AG08395 (cell line): Measurements from ENCODE around the gene C1QTNF6.
"Not testable (repeated sequence)": the region's sequence is repeated elsewhere in the genome, so short reads cannot be mapped to it uniquely, and the experiment has no call there.

Experiments
- DNase-seq: peaks from one replicate; pipeline ENCODE4 v3.0.0; 2012; ENCODE audit warnings: mixed read lengths, low spot score

The C1QTNF6 gene

GRCh38 chr22:37206841-37207821 is 19.1 kb upstream of the C1QTNF6 start:
- DNase-seq: no peak

GRCh38 chr22:37206118-37206840 is 18.2 kb upstream of the C1QTNF6 start:
- DNase-seq: no peak

GRCh38 chr22:37205046-37205445 is 17.0 kb upstream of the C1QTNF6 start:
- DNase-seq: no peak

GRCh38 chr22:37204045-37204655 is 16.1 kb upstream of the C1QTNF6 start:
- no peak for DNase-seq

GRCh38 chr22:37203354-37204044 is 15.5 kb upstream of the C1QTNF6 start:
- no peak for DNase-seq

- DNase-seq: no peak
Measured at GRCh38 chr22:37202716-37203115, 14.7 kb upstream of the C1QTNF6 start.

GRCh38 chr22:37202001-37202555 is 14.0 kb upstream of the C1QTNF6 start:
- no peak for DNase-seq

- DNase-seq: not testable (repeated sequence)
Measured at GRCh38 chr22:37201443-37201820, 13.4 kb upstream of the C1QTNF6 start.

GRCh38 chr22:37199760-37200108 is 11.7 kb upstream of the C1QTNF6 start:
- no peak for DNase-seq

GRCh38 chr22:37199103-37199759 is 11.2 kb upstream of the C1QTNF6 start:
- DNase-seq: peak; percentile 98

- DNase-seq: peak; percentile 84
Measured at GRCh38 chr22:37198258-37199102, 10.4 kb upstream of the C1QTNF6 start.

GRCh38 chr22:37197451-37198257 is 9.6 kb upstream of the C1QTNF6 start:
- DNase-seq: peak; percentile 38

- DNase-seq: peak; percentile 96
Measured at GRCh38 chr22:37196539-37197450, 8.7 kb upstream of the C1QTNF6 start.

GRCh38 chr22:37195921-37196320 is 7.9 kb upstream of the C1QTNF6 start:
- DNase-seq: no peak

GRCh38 chr22:37194750-37195149 is 6.7 kb upstream of the C1QTNF6 start:
- DNase-seq: no peak

- no peak for DNase-seq
Measured at GRCh38 chr22:37193629-37194191, 5.7 kb upstream of the C1QTNF6 start.

GRCh38 chr22:37192741-37193140 is 4.7 kb upstream of the C1QTNF6 start:
- no peak for DNase-seq

- no peak for DNase-seq
Measured at GRCh38 chr22:37192204-37192603, 4.2 kb upstream of the C1QTNF6 start.
